ENCODE results near the gene FGL2. TPM values are rescaled to one million over a fixed set of nuclear protein-coding genes. Genes with fewer than 3 reads are reported as not detected.

Gene FGL2
- total RNA-seq, 1 experiment from 2014 or later: not detected

DNA sequence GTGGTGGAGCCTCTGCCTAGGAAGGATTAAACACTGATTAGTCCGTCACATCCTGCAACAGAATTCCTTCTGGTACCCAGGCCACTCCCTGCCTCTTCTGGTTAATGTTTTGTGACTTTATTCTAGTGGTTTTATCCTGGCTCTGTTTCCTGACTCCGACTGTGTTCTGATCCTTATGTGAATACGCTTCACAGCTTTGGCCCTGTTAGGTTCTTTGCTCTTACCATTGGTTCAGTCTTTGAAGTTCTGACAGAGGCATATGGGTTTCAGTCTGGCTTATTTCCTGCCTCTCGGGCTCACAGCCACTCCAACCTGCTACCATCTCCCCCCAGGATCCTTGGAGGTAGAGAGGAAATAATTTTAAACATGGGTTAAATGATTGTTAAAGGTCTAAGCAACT, 23.2 kb upstream of the FGL2 start:
- H3K79me1 ChIP-seq (ENCODE audit: insufficient read depth, low read depth, low read length, poor library complexity, severe bottlenecking): no peaks in the 10 kb centered on the region
- no peak overlapping the region for H2BK15ac ChIP-seq (ENCODE audit: low read depth, low read length)
- H3K79me2 ChIP-seq (ENCODE audit: insufficient read depth, low read length): no peaks in the 10 kb centered on the region
- Mint-ChIP-seq H3K27me3 (ENCODE audit: low read depth) (no peaks in the 10 kb centered on the region), H3K4me1 (peaks cover 4 to 7% of the 10 kb centered on the region in 2 experiments; a peak in 3 of 4 replicates), H3K36me3 (ENCODE audit: insufficient read depth in 1 of 3, low read depth in 3 of 3) (peaks cover 8 to 17% (median 14%) of the 10 kb centered on the region in 3 experiments; a peak in 5 of 7 replicates), H3K9me3 (peaks cover 14 to 18% of the 10 kb centered on the region in 2 experiments), H3K4me3 (no peak overlapping the region), H3K27ac (no peak overlapping the region)
- no peak overlapping the region for H2AK5ac ChIP-seq (ENCODE audit: insufficient read length, low read length)
- TF ChIP-seq, protein P1, sequence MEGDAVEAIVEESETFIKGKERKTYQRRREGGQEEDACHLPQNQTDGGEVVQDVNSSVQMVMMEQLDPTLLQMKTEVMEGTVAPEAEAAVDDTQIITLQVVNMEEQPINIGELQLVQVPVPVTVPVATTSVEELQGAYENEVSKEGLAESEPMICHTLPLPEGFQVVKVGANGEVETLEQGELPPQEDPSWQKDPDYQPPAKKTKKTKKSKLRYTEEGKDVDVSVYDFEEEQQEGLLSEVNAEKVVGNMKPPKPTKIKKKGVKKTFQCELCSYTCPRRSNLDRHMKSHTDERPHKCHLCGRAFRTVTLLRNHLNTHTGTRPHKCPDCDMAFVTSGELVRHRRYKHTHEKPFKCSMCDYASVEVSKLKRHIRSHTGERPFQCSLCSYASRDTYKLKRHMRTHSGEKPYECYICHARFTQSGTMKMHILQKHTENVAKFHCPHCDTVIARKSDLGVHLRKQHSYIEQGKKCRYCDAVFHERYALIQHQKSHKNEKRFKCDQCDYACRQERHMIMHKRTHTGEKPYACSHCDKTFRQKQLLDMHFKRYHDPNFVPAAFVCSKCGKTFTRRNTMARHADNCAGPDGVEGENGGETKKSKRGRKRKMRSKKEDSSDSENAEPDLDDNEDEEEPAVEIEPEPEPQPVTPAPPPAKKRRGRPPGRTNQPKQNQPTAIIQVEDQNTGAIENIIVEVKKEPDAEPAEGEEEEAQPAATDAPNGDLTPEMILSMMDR (conservative IDR thresholded peaks at IDR 0.05): no peak
- DNase-seq: no peak
- no peak overlapping the region for H3K56ac ChIP-seq (ENCODE audit: insufficient read length, low read depth, low read length)
- WGBS (ENCODE audit: extremely low coverage, insufficient read length, low lambda C conversion rate): no CpG with 5 or more reads among the region's 4 CpGs
- H2BK5ac ChIP-seq (ENCODE audit: insufficient read length, low read length): no peak overlapping the region
- H3K23me2 ChIP-seq (ENCODE audit: insufficient read length, low read depth, low read length, poor library complexity, severe bottlenecking): no peaks in the 10 kb centered on the region
- no peak overlapping the region for H2AFZ ChIP-seq (ENCODE audit: low read length)
- no peak overlapping the region for H3K27ac ChIP-seq (ENCODE audit: insufficient read length, low read depth, low read length)
- no peak overlapping the region for H3K14ac ChIP-seq (ENCODE audit: insufficient read depth, low read length)
- no peaks in the 10 kb centered on the region for H3K4me1 ChIP-seq (ENCODE audit: insufficient read depth, low read length)
- no peak overlapping the region for H4K91ac ChIP-seq (ENCODE audit: insufficient read length, low read depth, low read length)
- no peak overlapping the region for H4K8ac ChIP-seq (replicated peaks; ENCODE audit: insufficient read length, low read depth, low read length)
- no peak overlapping the region for H3T11ph ChIP-seq (ENCODE audit: low read length)
- no peak overlapping the region for H2BK12ac ChIP-seq (ENCODE audit: insufficient read length, low read depth, low read length)
- no peak overlapping the region for H3K23ac ChIP-seq (ENCODE audit: insufficient read length, low read depth, low read length)
- no peak overlapping the region for H3K18ac ChIP-seq (ENCODE audit: insufficient read length, low read depth, low read length)
- no peak overlapping the region for H3K4me2 ChIP-seq (ENCODE audit: insufficient read depth, insufficient read length, low read length)
- no peak overlapping the region for H4K5ac ChIP-seq (ENCODE audit: insufficient read length, low read depth, low read length)
- H4K20me1 ChIP-seq (ENCODE audit: control insufficient read depth, insufficient read depth, insufficient read length): no peaks in the 10 kb centered on the region
- H3K4ac ChIP-seq (ENCODE audit: low read depth, low read length): no peak overlapping the region
- H2BK120ac ChIP-seq (ENCODE audit: low read depth, low read length, poor library complexity, severe bottlenecking): no peak overlapping the region
- no peak overlapping the region for H2BK20ac ChIP-seq (ENCODE audit: low read depth, low read length, poor library complexity, severe bottlenecking)
- H3K9me3 ChIP-seq (ENCODE audit: control insufficient read depth, low read depth, low read length): no peaks in the 10 kb centered on the region
- H3K9ac ChIP-seq (ENCODE audit: extremely low read depth, insufficient read length, low read length): no peak overlapping the region
- H3K27me3 ChIP-seq (ENCODE audit: insufficient read depth, low read length): no peaks in the 10 kb centered on the region
